GM12864 (cell line): Measurements from ENCODE around the gene ZDHHC7.

ENCODE experiments used
- DNase-seq: peaks from one replicate; pipeline ENCODE4 v3.0.0-alpha.2; 2011; ENCODE audit warnings: low read depth
- H3K4me3 ChIP-seq: 2 replicates; pipeline ENCODE4 v1.5.1; 2011; ENCODE audit warnings: mild to moderate bottlenecking, low read depth, low read length, control low read depth
- CTCF ChIP-seq: IDR thresholded peaks from 2 replicates; pipeline ENCODE4 v1.5.1; 2011; ENCODE audit warnings: low read depth, mild to moderate bottlenecking, moderate library complexity, low read length, control low read depth, inconsistent platforms; ENCODE audit errors: missing control alignments

ZDHHC7 gene

GRCh38 chr16:84973776-84974523, 37.4 kb downstream of the ZDHHC7 start:
- no peak for DNase-seq

GRCh38 chr16:84973236-84973635, 38.1 kb downstream of the ZDHHC7 start:
- TF ChIP-seq CTCF = no peak
- no peak for DNase-seq
- no peak overlapping the region for H3K4me3 ChIP-seq

More at GRCh38 chr16:84973776-84974523, 37.4 kb downstream of the ZDHHC7 start:
- no peak for TF ChIP-seq CTCF
- no peak overlapping the region for H3K4me3 ChIP-seq

- peak; percentile 94 for TF ChIP-seq CTCF
- peak; percentile 41 for DNase-seq
- H3K4me3 ChIP-seq = no peak overlapping the region
Measured at GRCh38 chr16:84970447-84971127, 40.7 kb downstream of the ZDHHC7 start.

GRCh38 chr16:84967828-84968227, 43.5 kb downstream of the ZDHHC7 start:
- no peak overlapping the region for H3K4me3 ChIP-seq
- no peak for DNase-seq
- TF ChIP-seq CTCF = no peak

DNA sequence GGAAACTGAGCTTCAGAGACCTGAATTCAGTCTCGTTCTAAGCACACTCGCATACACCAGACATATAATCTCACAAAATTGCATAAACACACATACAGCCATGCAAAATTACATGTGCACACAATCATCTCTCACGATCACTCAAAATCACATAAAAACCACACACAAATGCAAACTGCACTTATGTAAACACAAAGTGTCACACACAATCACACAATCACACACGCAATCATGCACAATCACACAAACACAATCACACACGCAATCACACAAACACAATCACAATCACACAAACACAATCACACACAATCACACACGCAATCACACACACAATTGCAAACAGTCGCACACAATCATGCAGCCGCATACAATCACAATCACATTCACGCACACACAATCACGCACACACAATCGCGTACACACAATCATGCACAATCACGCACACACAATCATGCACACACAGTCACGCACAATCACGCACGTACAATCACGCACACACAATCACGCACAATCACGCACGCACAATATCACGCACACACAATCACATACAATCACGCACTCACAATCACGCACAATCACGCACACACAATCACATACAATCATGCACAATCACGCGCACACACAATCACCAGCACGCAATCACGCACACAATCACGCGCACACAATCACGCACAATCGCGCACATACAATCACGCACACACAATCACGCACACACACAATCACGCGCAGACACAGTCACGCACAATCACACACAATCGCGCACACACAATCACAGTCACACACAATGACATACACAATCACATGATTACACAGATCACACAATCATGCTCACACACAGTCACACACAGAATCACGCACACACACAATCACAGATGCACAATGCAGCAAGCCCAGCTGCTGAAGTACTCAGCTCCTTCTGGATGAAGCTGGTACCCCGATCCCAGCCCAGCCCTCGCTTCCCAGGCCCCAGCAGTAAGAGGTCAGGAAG, 45.6 kb downstream of the ZDHHC7 start:
- DNase-seq = no peak
- TF ChIP-seq CTCF = no peak
- H3K4me3 ChIP-seq = no peak overlapping the region

DNA sequence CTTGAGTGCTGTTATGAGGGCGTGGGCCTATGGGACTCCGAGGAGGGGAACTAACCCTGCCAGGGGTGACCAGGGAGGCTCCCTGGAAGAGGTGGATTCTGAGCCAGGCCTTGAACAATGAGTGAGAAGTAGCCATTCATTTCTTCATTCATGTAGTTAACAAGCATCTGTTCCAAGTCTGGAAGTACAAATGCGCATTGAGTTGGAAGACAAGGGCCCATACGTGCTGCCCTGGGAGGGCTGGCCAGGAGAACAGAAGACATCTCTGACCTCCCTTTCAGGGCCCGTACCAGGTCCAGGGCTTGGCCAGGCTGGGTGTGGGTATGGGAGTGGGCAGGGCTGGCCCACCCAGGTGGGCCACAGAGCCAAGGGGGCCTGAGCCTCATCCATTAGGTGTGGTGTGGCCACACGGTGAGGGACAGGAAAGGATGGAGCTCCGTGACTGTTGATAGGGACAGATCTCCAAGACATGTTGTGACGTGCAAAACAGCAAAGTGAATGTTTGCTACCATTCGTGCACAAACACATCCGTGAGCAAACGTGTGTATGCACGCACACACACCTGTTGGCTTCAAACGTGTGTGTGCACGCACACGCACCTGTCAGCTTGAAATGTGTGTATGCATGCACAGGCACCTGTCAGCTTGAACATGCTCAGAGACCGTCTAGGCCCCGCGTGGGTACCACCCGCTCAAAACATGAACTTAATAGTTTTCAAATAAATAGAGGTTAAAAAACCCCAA, 46.8 kb downstream of the ZDHHC7 start:
- TF ChIP-seq CTCF = no peak
- no peak overlapping the region for H3K4me3 ChIP-seq
- no peak for DNase-seq
